ENCODE results near the gene ERBIN. TPM values are rescaled to one million over a fixed set of nuclear protein-coding genes. Genes with fewer than 3 reads are reported as not detected.

ERBIN gene
- total RNA-seq, 1 experiment from 2014 or later = 88.4 TPM

GRCh38 chr5:65925601-65926275, 637 bp upstream of the ERBIN start:
- no peak for DNase-seq (ENCODE audit: low read depth, low spot score)
- H3K4me1 ChIP-seq (ENCODE audit: control insufficient read depth, insufficient read depth, low read length) = peaks cover 36% of the 10 kb centered on the region
- BruUV-seq (replicated peaks) = no TSS peak
- no peaks in the 10 kb centered on the region for H3K9me3 ChIP-seq (ENCODE audit: control insufficient read depth, insufficient read depth, low read depth, low read length)
- intact Hi-C loops (cut with micrococcal nuclease; ENCODE audit: unreplicated experiment) (loop anchor here (10.0 kb wide), 1 partner anchor 181 kb away; no protein-coding TSS in a partner anchor), in situ Hi-C loops (cut with HindIII; ENCODE audit: low pct_unique_long_range_greater_than_20kb, low sequenced_read_pairs) (no loop called here)
- POLR2A ChIA-PET = interaction anchor here (0.5 to 0.7 kb wide), 4 partner anchors 16 to 80 kb away, joined by 5 to 11 read pairs (median 6); no protein-coding TSS in a partner anchor
- H3K27ac ChIP-seq (ENCODE audit: low read length) = peak overlapping the region; percentile 91
- H3K36me3 ChIP-seq (ENCODE audit: control insufficient read depth, insufficient read depth, low read length) = peaks cover 6% of the 10 kb centered on the region
- peak; percentile 93 for ATAC-seq
- no peaks in the 10 kb centered on the region for H3K27me3 ChIP-seq (ENCODE audit: control insufficient read depth, insufficient read depth, low read length)
- CTCF ChIA-PET = interaction anchor here (0.6 kb wide), 1 partner anchor 190 kb away, joined by 3 read pairs; no protein-coding TSS in a partner anchor
- H3K4me3 ChIP-seq (ENCODE audit: low read depth in 2 of 2, low read length in 2 of 2) = peak overlapping the region; percentile 97 to 99
- TF ChIP-seq, protein P1, sequence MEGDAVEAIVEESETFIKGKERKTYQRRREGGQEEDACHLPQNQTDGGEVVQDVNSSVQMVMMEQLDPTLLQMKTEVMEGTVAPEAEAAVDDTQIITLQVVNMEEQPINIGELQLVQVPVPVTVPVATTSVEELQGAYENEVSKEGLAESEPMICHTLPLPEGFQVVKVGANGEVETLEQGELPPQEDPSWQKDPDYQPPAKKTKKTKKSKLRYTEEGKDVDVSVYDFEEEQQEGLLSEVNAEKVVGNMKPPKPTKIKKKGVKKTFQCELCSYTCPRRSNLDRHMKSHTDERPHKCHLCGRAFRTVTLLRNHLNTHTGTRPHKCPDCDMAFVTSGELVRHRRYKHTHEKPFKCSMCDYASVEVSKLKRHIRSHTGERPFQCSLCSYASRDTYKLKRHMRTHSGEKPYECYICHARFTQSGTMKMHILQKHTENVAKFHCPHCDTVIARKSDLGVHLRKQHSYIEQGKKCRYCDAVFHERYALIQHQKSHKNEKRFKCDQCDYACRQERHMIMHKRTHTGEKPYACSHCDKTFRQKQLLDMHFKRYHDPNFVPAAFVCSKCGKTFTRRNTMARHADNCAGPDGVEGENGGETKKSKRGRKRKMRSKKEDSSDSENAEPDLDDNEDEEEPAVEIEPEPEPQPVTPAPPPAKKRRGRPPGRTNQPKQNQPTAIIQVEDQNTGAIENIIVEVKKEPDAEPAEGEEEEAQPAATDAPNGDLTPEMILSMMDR (IDR thresholded peaks at IDR 0.05) = peak; percentile 80
- peak; percentile 73; the same call in 1 of the 2 replicates for TF ChIP-seq SIN3A (IDR thresholded peaks at IDR 0.05; ENCODE audit: borderline replicate concordance, insufficient read depth, low read depth, low read length)
- TF ChIP-seq POLR2AphosphoS5 (IDR thresholded peaks at IDR 0.05; ENCODE audit: low read depth, low read length) = peak; percentile 80
- TF ChIP-seq, protein P2, sequence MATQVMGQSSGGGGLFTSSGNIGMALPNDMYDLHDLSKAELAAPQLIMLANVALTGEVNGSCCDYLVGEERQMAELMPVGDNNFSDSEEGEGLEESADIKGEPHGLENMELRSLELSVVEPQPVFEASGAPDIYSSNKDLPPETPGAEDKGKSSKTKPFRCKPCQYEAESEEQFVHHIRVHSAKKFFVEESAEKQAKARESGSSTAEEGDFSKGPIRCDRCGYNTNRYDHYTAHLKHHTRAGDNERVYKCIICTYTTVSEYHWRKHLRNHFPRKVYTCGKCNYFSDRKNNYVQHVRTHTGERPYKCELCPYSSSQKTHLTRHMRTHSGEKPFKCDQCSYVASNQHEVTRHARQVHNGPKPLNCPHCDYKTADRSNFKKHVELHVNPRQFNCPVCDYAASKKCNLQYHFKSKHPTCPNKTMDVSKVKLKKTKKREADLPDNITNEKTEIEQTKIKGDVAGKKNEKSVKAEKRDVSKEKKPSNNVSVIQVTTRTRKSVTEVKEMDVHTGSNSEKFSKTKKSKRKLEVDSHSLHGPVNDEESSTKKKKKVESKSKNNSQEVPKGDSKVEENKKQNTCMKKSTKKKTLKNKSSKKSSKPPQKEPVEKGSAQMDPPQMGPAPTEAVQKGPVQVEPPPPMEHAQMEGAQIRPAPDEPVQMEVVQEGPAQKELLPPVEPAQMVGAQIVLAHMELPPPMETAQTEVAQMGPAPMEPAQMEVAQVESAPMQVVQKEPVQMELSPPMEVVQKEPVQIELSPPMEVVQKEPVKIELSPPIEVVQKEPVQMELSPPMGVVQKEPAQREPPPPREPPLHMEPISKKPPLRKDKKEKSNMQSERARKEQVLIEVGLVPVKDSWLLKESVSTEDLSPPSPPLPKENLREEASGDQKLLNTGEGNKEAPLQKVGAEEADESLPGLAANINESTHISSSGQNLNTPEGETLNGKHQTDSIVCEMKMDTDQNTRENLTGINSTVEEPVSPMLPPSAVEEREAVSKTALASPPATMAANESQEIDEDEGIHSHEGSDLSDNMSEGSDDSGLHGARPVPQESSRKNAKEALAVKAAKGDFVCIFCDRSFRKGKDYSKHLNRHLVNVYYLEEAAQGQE (IDR thresholded peaks at IDR 0.05; ENCODE audit: insufficient read depth in 1 of 2, low read depth in 2 of 2, low read length in 1 of 2) = no peak
- TF ChIP-seq TCF7L2 (IDR thresholded peaks at IDR 0.05; ENCODE audit: low read depth, low read length) = no peak

DNA sequence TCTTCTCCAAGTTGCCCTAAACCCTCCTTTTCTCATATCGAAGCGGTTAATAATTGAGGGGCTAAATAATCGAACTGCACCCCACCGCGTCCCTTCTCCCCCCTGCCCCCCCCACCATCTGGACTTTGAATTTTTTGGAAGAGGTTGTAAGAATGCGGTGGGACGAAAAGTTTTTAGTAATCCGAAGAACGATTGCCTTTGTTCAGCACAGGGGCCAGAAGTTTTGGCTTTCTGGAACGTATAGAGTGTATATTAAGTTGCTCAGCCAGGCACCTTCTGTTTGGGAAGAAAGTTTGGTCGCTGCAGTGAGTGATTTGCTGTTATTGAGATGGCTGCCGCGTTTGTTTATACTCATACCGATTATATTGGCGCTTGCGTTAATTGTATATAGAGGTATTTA, 518 bp downstream of the ERBIN start:
- POLR2A ChIA-PET = interaction anchor here (0.6 to 0.9 kb wide), 2 partner anchors 29 to 72 kb away, joined by 3 to 6 read pairs; no protein-coding TSS in a partner anchor
- intact Hi-C loops (cut with micrococcal nuclease; ENCODE audit: unreplicated experiment) = loop anchor here (10.0 kb wide), 1 partner anchor 182 kb away; no protein-coding TSS in a partner anchor
- Histone ChIP-seq H3K36me3 (ENCODE audit: control insufficient read depth, insufficient read depth, low read length) (peaks cover 6% of the 10 kb centered on the region), H3K27ac (ENCODE audit: low read length) (peak overlapping the region; percentile 91), H3K9me3 (ENCODE audit: control insufficient read depth, insufficient read depth, low read depth, low read length) (no peaks in the 10 kb centered on the region), H3K27me3 (ENCODE audit: control insufficient read depth, insufficient read depth, low read length) (no peaks in the 10 kb centered on the region), H3K4me3 (ENCODE audit: low read depth in 2 of 2, low read length in 2 of 2) (peak overlapping the region; percentile 97 to 99), H3K4me1 (ENCODE audit: control insufficient read depth, insufficient read depth, low read length) (peaks cover 44% of the 10 kb centered on the region)
- ATAC-seq (no peak), DNase-seq (ENCODE audit: low read depth, low spot score) (no peak)
- in situ Hi-C loops (cut with HindIII; ENCODE audit: low pct_unique_long_range_greater_than_20kb, low sequenced_read_pairs) = no loop called here
- TF ChIP-seq TCF7L2 (IDR thresholded peaks at IDR 0.05; ENCODE audit: low read depth, low read length) (no peak), POLR2AphosphoS5 (IDR thresholded peaks at IDR 0.05; ENCODE audit: low read depth, low read length) (no peak), SIN3A (IDR thresholded peaks at IDR 0.05; ENCODE audit: borderline replicate concordance, insufficient read depth, low read depth, low read length) (no peak)
- TF ChIP-seq, protein P2 (IDR thresholded peaks at IDR 0.05; ENCODE audit: insufficient read depth in 1 of 2, low read depth in 2 of 2, low read length in 1 of 2) = no peak
- TF ChIP-seq, protein P1 (IDR thresholded peaks at IDR 0.05) = no peak
- CTCF ChIA-PET = no interaction called here
- no TSS peak for BruUV-seq (replicated peaks)
